Mesangial cell (primary cell): ENCODE measurements around the gene BRAF. TPM values are rescaled to one million over a fixed set of nuclear protein-coding genes. Genes with fewer than 3 reads are reported as not detected.

ENCODE experiments used
- total RNA-seq: library from RNA; depleted of rRNA; stranded (reverse); fragments of >200 nt; gene quantifications from 2 replicates; pipeline ENCODE4 v1.2.3, GENCODE V29; 2015

The BRAF gene
- total RNA-seq = 6.7 and 10.4 TPM in 2 replicates

GRCh38 chr7:140924821-140925421 is at the start of gene BRAF:
Gene BRAF (minus strand): TSS chr7:140924929. CDS start chr7:140924703, 226 bp downstream.

GRCh38 chr7:140696680-140697446 is 227.9 kb downstream of the BRAF start, which contains the start of gene NDUFB2:
Gene NDUFB2 (plus strand): TSS chr7:140696708. CDS start chr7:140696745, 37 bp downstream.

GRCh38 chr7:140672382-140673062 is 252.2 kb downstream of the BRAF start, which contains the start of gene ADCK2:
Gene ADCK2 (plus strand): TSS chr7:140672945. CDS start chr7:140673331, 386 bp downstream.

Other genes with a start within 250 kb of the BRAF start
- 205 and 241 TPM in 2 replicates for gene NDUFB2, start 228.2 kb downstream of the BRAF start, total RNA-seq
- 11.4 and 11.6 TPM in 2 replicates for gene MRPS33, start 90.0 kb upstream of the BRAF start, total RNA-seq
- gene TMEM178B, start 149.1 kb upstream of the BRAF start, total RNA-seq = 6.0 and 19.4 TPM in 2 replicates